ENCODE measurements around the gene PAGE5.

PAGE5 gene

GRCh38 chrX:55220119-55220794 lies at the start of gene PAGE5:
PAGE5 (plus strand) TSS chrX:55220346; CDS start chrX:55221383, 1,037 bp downstream.
- ATAC-seq (no peak), DNase-seq (no peak)

DNA sequence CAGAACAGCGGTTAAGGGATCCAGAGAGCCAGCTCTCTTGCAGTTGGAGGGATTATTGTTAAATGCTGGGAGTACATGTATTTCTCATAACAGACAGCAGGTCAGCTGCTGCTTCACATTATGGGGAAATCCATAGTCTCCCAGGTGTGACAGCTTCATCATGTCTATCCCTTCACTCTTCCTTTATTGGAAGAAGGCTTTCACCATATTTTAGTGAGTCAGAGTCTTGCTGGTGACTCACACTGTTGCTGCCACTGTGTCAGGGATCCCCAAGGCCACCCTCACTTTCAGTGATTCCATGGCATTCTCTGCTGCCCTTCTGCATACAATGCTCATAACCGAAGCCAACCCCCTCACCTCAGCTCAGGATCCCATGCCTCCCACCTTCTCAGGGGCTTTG lies 32.9 kb upstream of the PAGE5 start:
- no peak for ATAC-seq

GRCh38 chrX:55196688-55197087 lies 23.5 kb upstream of the PAGE5 start:
- DNase-seq (no peak), ATAC-seq (no peak)

More for the DNA sequence above, 32.9 kb upstream of the PAGE5 start:
- no peak for DNase-seq

- DNase-seq (no peak), ATAC-seq (no peak)
Measured at GRCh38 chrX:55201930-55202579, 18.1 kb upstream of the PAGE5 start.

GRCh38 chrX:55206162-55206941 lies 13.8 kb upstream of the PAGE5 start:
- DNase-seq (no peak), ATAC-seq (no peak)

- ATAC-seq (no peak), DNase-seq (no peak)
Measured at GRCh38 chrX:55210931-55211677, 9.0 kb upstream of the PAGE5 start.

GRCh38 chrX:55213381-55213780 lies 6.8 kb upstream of the PAGE5 start:
- no peak for DNase-seq
- ATAC-seq = no peak

- ATAC-seq (no peak), DNase-seq (no peak)
Measured at GRCh38 chrX:55240788-55241340, 20.7 kb downstream of the PAGE5 start.

GRCh38 chrX:55253528-55253927 lies 33.4 kb downstream of the PAGE5 start:
- DNase-seq (no peak), ATAC-seq (no peak)

DNA sequence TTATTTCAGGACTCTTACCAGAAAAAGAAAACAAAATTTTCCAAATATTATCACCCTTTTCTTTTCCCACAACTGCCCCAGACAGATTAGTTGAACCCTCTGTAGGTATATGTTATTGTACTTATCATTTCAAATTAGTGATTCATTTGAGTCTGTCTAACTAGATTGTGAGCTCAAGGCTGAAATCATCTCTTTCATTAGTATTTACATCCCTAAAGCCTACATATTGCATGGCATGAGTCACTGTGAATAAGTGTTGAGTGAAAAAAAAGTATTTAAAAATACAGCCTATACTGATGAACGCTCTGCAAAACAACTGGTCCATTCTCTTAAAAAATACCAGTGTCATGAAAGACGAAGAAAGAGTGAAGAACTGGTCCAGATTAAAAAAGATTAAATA lies 40.7 kb downstream of the PAGE5 start:
- DNase-seq (no peak), ATAC-seq (no peak)

DNA sequence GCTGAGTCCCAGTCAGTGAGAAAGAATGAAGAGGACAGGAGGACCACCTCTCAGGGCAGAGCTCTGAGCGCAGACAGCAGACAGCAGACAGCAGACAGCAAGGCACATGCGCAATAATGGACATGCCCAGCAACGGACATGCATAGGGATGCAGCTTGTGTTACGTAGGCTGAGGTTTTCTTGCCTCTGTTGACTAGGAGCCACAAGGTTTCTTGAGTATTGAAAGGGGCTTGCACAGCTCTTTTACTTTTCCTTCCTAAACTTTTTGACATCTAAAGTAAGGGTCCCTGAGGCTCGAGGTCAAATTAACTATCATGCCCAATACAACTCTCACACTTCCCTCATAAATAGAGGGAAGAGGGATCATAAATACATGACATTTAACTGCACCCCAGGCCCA lies 44.7 kb downstream of the PAGE5 start, which contains the start of gene PAGE3:
TSS of gene PAGE3 (minus strand) at position 101 of the 400 bp plus-strand sequence. CDS start 1,013 bp downstream, outside the sequence.
- no peak for ATAC-seq
- no peak for DNase-seq

Data from stimulated activated naive CD8-positive, alpha-beta T cell treated with anti-CD3 and anti-CD28 coated beads, Interleukin-15, Interleukin-2, amounts not matched to agents 100 U/mL and 50 U/mL, for 24 hours (primary cell).